CD4-positive, alpha-beta T cell treated with Interleukin-2 at 100 ng/mL for 4 hours (primary cell): Measurements from ENCODE around the gene BLOC1S1.
"Not testable (repeated sequence)": the region's sequence is repeated elsewhere in the genome, so short reads cannot be mapped to it uniquely, and the experiment has no call there.

Experiments used
- DNase-seq: peaks from one replicate; pipeline ENCODE4 v3.0.0-alpha.2; 2020; ENCODE audit warnings: low spot score

Gene BLOC1S1

GRCh38 chr12:55745361-55746173 is 29.7 kb downstream of the BLOC1S1 start:
- no peak for DNase-seq

- DNase-seq, result no peak
Observed at GRCh38 chr12:55746174-55746912, 30.5 kb downstream of the BLOC1S1 start.

GRCh38 chr12:55746913-55747231 is 31.0 kb downstream of the BLOC1S1 start:
- DNase-seq, result no peak

- DNase-seq, result no peak
Observed at GRCh38 chr12:55748230-55748993, 32.6 kb downstream of the BLOC1S1 start.

GRCh38 chr12:55755246-55755645 is 39.4 kb downstream of the BLOC1S1 start:
- no peak for DNase-seq

GRCh38 chr12:55757701-55758100 is 41.9 kb downstream of the BLOC1S1 start:
- no peak for DNase-seq

- not testable (repeated sequence) for DNase-seq
Observed at GRCh38 chr12:55758575-55758974, 42.7 kb downstream of the BLOC1S1 start.

GRCh38 chr12:55760663-55761062 is 44.8 kb downstream of the BLOC1S1 start:
- DNase-seq, result no peak

- no peak for DNase-seq
Observed at GRCh38 chr12:55762646-55763045, 46.8 kb downstream of the BLOC1S1 start.

- no peak for DNase-seq
Observed at GRCh38 chr12:55765736-55766290, 50.0 kb downstream of the BLOC1S1 start.

GRCh38 chr12:55767156-55767555 is 51.3 kb downstream of the BLOC1S1 start:
- no peak for DNase-seq
